Endodermal cell (in vitro differentiated cells): ENCODE results near the gene ZNF516. TPM values are rescaled to one million over a fixed set of nuclear protein-coding genes. Genes with fewer than 3 reads are reported as not detected.

Experiments used
- DNase-seq: peaks from one replicate; pipeline ENCODE4 v3.0.0-alpha.2; 2017
- H3K27ac ChIP-seq: 2 replicates; pipeline ENCODE4 v1.5.1; 2013; ENCODE audit warnings: mild to moderate bottlenecking, low read depth, low read length, moderate library complexity
- H3K27me3 ChIP-seq: 2 replicates; pipeline ENCODE4 v1.6.1; 2013; ENCODE audit warnings: mild to moderate bottlenecking, low read length, moderate library complexity; ENCODE audit not compliant: insufficient read depth, control insufficient read depth, poor library complexity, severe bottlenecking
- H3K36me3 ChIP-seq: 2 replicates; pipeline ENCODE4 v1.7.0; 2013; ENCODE audit warnings: mild to moderate bottlenecking, low read length, moderate library complexity; ENCODE audit not compliant: control insufficient read depth, insufficient read depth
- H3K4me1 ChIP-seq: one replicate; pipeline ENCODE4 v1.7.0; 2013; ENCODE audit warnings: low read length; ENCODE audit not compliant: control insufficient read depth, insufficient read depth
- H3K4me3 ChIP-seq: 2 replicates; pipeline ENCODE4 v1.5.1; 2013; ENCODE audit warnings: mild to moderate bottlenecking, low read length, moderate library complexity
- H3K9ac ChIP-seq: 2 replicates; pipeline ENCODE4 v1.6.1; 2013; ENCODE audit warnings: mild to moderate bottlenecking, low read length, moderate library complexity; ENCODE audit not compliant: poor library complexity, severe bottlenecking; ENCODE audit errors: extremely low read depth
- H3K9me3 ChIP-seq: 2 replicates; pipeline ENCODE4 v1.6.1; 2013; ENCODE audit warnings: mild to moderate bottlenecking, low read length, moderate library complexity; ENCODE audit not compliant: control insufficient read depth
- H3K27ac Mint-ChIP-seq: 2 replicates; pipeline ENCODE4 v1.8.0; 2020; ENCODE audit warnings: mixed read lengths
- H3K27me3 Mint-ChIP-seq: 2 replicates; pipeline ENCODE4 v1.8.0; 2021; ENCODE audit warnings: mild to moderate bottlenecking, mixed read lengths; ENCODE audit not compliant: insufficient read depth
- H3K36me3 Mint-ChIP-seq: 2 replicates; pipeline ENCODE4 v1.8.0; 2020; ENCODE audit warnings: low read depth, mixed read lengths
- H3K4me1 Mint-ChIP-seq: 2 replicates; pipeline ENCODE4 v1.8.0; 2020; ENCODE audit warnings: mixed read lengths
- H3K4me3 Mint-ChIP-seq: 2 replicates; pipeline ENCODE4 v1.8.0; 2020; ENCODE audit warnings: mild to moderate bottlenecking, moderate library complexity, mixed read lengths
- H3K9me3 Mint-ChIP-seq: 2 replicates; pipeline ENCODE4 v1.8.0; 2020; ENCODE audit warnings: mild to moderate bottlenecking, mixed read lengths
- CTCF ChIP-seq: fragments of 200-600 bp; sonication (generic); conservative IDR thresholded peaks from 2 replicates; pipeline ENCODE4 v1.5.0; 2021; ENCODE audit warnings: antibody characterized with exemption, mild to moderate bottlenecking
- WGBS, 2 experiments: methylation state at CpG; one replicate each; pipeline versions ENCODE4 v1.1.5 to v1.1.7; 2013; ENCODE audit warnings: missing lambda C conversion rate in 2 of 2, mixed read lengths in 1 of 2; ENCODE audit not compliant: insufficient coverage in 1 of 2, insufficient read length in 1 of 2; 5-methylcytosine and 5-hydroxymethylcytosine counted together
- total RNA-seq, 2 donors: library from RNA; stranded (reverse); fragmentation: NEBNext Ultra II Directional in 1 of 2; extraction: Animal tissue kit (Norgen Biotek cat#: 25700) in 1 of 2; gene quantifications; 2 replicates in 1 of 2; 3 replicates in 1 of 2; pipeline ENCODE4 v1.2.1, GENCODE V29; 2021

The ZNF516 gene
- total RNA-seq, 2 donors from 2014 or later, result 60.2 to 77.9 TPM

- no peak overlapping the region for H3K27ac Mint-ChIP-seq
- no peaks in the 10 kb centered on the region for H3K27me3 ChIP-seq
These were observed 106.8 kb downstream of the ZNF516 start for GRCh38 chr18:76388261-76388660.

GRCh38 chr18:76387608-76388007, 107.4 kb downstream of the ZNF516 start:
- Histone ChIP-seq H3K27ac (no peak overlapping the region), H3K27me3 (no peaks in the 10 kb centered on the region), H3K36me3 (no peaks in the 10 kb centered on the region), H3K4me3 (no peak overlapping the region), H3K9me3 (peaks cover 8% of the 10 kb centered on the region), H3K4me1 (no peaks in the 10 kb centered on the region), H3K9ac (no peak overlapping the region)
- peaks cover 19% of the 10 kb centered on the region for H3K36me3 Mint-ChIP-seq
- no peaks in the 10 kb centered on the region for H3K27me3 Mint-ChIP-seq
- peaks cover 11% of the 10 kb centered on the region for H3K9me3 Mint-ChIP-seq
- H3K4me1 Mint-ChIP-seq, result peaks cover 17% of the 10 kb centered on the region
- 87 to 94% methylated on average over 4 to 8 of the region's 8 CpGs for WGBS, 2 experiments
- no peak overlapping the region for H3K27ac Mint-ChIP-seq
- no peak for TF ChIP-seq CTCF
- no peak for DNase-seq
- H3K4me3 Mint-ChIP-seq, result no peak overlapping the region

More at GRCh38 chr18:76388261-76388660, 106.8 kb downstream of the ZNF516 start:
- no peaks in the 10 kb centered on the region for H3K27me3 Mint-ChIP-seq
- Histone ChIP-seq H3K9ac (no peak overlapping the region), H3K27ac (no peak overlapping the region), H3K4me1 (no peaks in the 10 kb centered on the region), H3K4me3 (no peak overlapping the region), H3K36me3 (no peaks in the 10 kb centered on the region), H3K9me3 (peaks cover 8% of the 10 kb centered on the region)
- H3K9me3 Mint-ChIP-seq, result peaks cover 11% of the 10 kb centered on the region
- H3K4me1 Mint-ChIP-seq, result peaks cover 17% of the 10 kb centered on the region
- H3K4me3 Mint-ChIP-seq, result no peak overlapping the region
- 94 to 96% methylated on average over 4 to 7 of the region's 7 CpGs for WGBS, 2 experiments
- no peak for DNase-seq
- H3K36me3 Mint-ChIP-seq, result peaks cover 19% of the 10 kb centered on the region
- TF ChIP-seq CTCF, result no peak

GRCh38 chr18:76386886-76387285, 108.2 kb downstream of the ZNF516 start:
- no peak overlapping the region for H3K4me3 ChIP-seq
- H3K36me3 ChIP-seq, result no peaks in the 10 kb centered on the region
- H3K4me1 ChIP-seq, result no peaks in the 10 kb centered on the region
- H3K4me3 Mint-ChIP-seq, result no peak overlapping the region
- no peak overlapping the region for H3K27ac ChIP-seq
- 91 to 94% methylated on average over 12 to 13 of the region's 13 CpGs for WGBS, 2 experiments
- H3K9me3 Mint-ChIP-seq, result peaks cover 11% of the 10 kb centered on the region
- H3K27me3 Mint-ChIP-seq, result no peaks in the 10 kb centered on the region
- peaks cover 19% of the 10 kb centered on the region for H3K36me3 Mint-ChIP-seq
- DNase-seq, result no peak
- H3K27me3 ChIP-seq, result no peaks in the 10 kb centered on the region
- H3K27ac Mint-ChIP-seq, result no peak overlapping the region
- no peak for TF ChIP-seq CTCF
- peaks cover 13% of the 10 kb centered on the region for H3K4me1 Mint-ChIP-seq
- peaks cover 8% of the 10 kb centered on the region for H3K9me3 ChIP-seq
- H3K9ac ChIP-seq, result no peak overlapping the region
